MM.1S (cell line): ENCODE results near the gene IL1F10.

Experiments
- DNase-seq: peaks from one replicate; pipeline ENCODE4 v3.0.0-alpha.2; 2015
- H2AFZ ChIP-seq: fragments of 300-600 bp; sonication (generic); 2 replicates; pipeline ENCODE4 v1.6.0; 2016; ENCODE audit warnings: antibody characterized with exemption, low read length
- H3F3A ChIP-seq: fragments of 300-600 bp; sonication (generic); 2 replicates; pipeline ENCODE4 v1.6.1; 2016; ENCODE audit warnings: mild to moderate bottlenecking, antibody characterized with exemption, low read length, moderate library complexity, mixed read lengths; ENCODE audit not compliant: insufficient read depth
- H3K27ac ChIP-seq: fragments of 300-600 bp; sonication (generic); 2 replicates; pipeline ENCODE4 v1.5.1; 2016; ENCODE audit warnings: mild to moderate bottlenecking, low read length
- H3K27me3 ChIP-seq: fragments of 300-600 bp; sonication (generic); replicated peaks from 2 replicates; pipeline ENCODE4 v1.6.0; 2016; ENCODE audit warnings: low read length; ENCODE audit not compliant: insufficient read depth
- H3K36me3 ChIP-seq: fragments of 300-600 bp; sonication (generic); replicated peaks from 2 replicates; pipeline ENCODE4 v1.6.1; 2016; ENCODE audit warnings: mild to moderate bottlenecking, low read length, mixed read lengths; ENCODE audit not compliant: insufficient read depth
- H3K4me1 ChIP-seq: fragments of 300-600 bp; sonication (generic); 2 replicates; pipeline ENCODE4 v1.6.1; 2016; ENCODE audit warnings: low read length, mixed read lengths
- H3K4me2 ChIP-seq: fragments of 300-600 bp; sonication (generic); 2 replicates; pipeline ENCODE4 v1.6.0; 2016; ENCODE audit warnings: low read depth, low read length
- H3K4me3 ChIP-seq: fragments of 300-600 bp; sonication (generic); 2 replicates; pipeline ENCODE4 v1.5.1; 2016; ENCODE audit warnings: low read length, mixed read lengths
- H3K79me2 ChIP-seq: fragments of 300-600 bp; sonication (generic); 2 replicates; pipeline ENCODE4 v1.6.1; 2016; ENCODE audit warnings: mixed run types, low read length, mixed read lengths
- H3K9ac ChIP-seq: fragments of 300-600 bp; sonication (generic); 2 replicates; pipeline ENCODE4 v1.6.1; 2016; ENCODE audit warnings: low read length, mixed read lengths
- H3K9me2 ChIP-seq: fragments of 300-600 bp; sonication (generic); replicated peaks from 2 replicates; pipeline ENCODE4 v1.6.1; 2016; ENCODE audit warnings: mild to moderate bottlenecking, low read length, mixed read lengths; ENCODE audit not compliant: insufficient read depth
- H3K9me3 ChIP-seq: fragments of 300-600 bp; sonication (generic); replicated peaks from 2 replicates; pipeline ENCODE4 v1.6.1; 2016; ENCODE audit warnings: mild to moderate bottlenecking, low read length, mixed read lengths; ENCODE audit not compliant: insufficient read depth
- H4K20me1 ChIP-seq: fragments of 300-600 bp; sonication (generic); 2 replicates; pipeline ENCODE4 v1.6.1; 2016; ENCODE audit warnings: mild to moderate bottlenecking, low read length, moderate library complexity, mixed read lengths; ENCODE audit not compliant: insufficient read depth
- EZH2 ChIP-seq: fragments of 300-600 bp; sonication (generic); optimal IDR thresholded peaks from 2 replicates; pipeline ENCODE3; 2017; ENCODE audit warnings: low read depth, mild to moderate bottlenecking, antibody characterized with exemption, low read length, mixed read lengths
- EZH2phosphoT487 ChIP-seq: fragments of 300-600 bp; sonication (generic); IDR thresholded peaks from 2 replicates; pipeline ENCODE4 v1.6.1; 2018; ENCODE audit warnings: antibody characterized with exemption, low read length
- TF ChIP-seq, protein P1 (sequence below): fragments of 300-600 bp; sonication (generic); IDR thresholded peaks from 2 replicates; pipeline ENCODE4 v1.5.1; 2016; ENCODE audit warnings: antibody characterized with exemption, low read length, mixed read lengths

Gene IL1F10

DNA sequence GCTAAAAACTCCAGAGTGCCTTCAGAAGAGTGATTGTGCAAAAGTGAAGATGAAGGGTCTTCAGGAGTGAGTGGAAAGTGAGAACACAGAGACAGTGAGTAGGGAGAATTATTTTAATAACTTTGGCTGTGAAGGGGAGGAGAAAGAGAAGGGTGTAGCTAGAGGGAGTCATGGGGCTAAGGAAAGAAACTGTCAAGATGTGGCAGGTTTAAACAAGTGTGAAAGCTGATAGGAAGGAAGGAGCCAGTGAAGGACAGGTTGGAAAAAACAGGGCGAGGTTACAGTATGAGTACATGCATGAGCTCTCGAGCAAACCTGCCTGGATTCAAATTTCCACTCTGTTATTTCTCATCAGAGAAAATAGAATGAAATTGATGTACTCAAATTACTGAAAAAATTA lies 17.8 kb downstream of the IL1F10 start:
- Histone ChIP-seq H3K36me3 (no peaks in the 10 kb centered on the region), H4K20me1 (no peaks in the 10 kb centered on the region), H3F3A (no peaks in the 10 kb centered on the region), H3K27ac (no peak overlapping the region), H3K4me3 (no peak overlapping the region), H3K27me3 (no peaks in the 10 kb centered on the region), H3K9ac (no peak overlapping the region), H3K9me2 (no peaks in the 10 kb centered on the region), H3K4me2 (no peak overlapping the region), H3K4me1 (no peaks in the 10 kb centered on the region), H3K9me3 (no peaks in the 10 kb centered on the region), H2AFZ (no peak overlapping the region), H3K79me2 (no peaks in the 10 kb centered on the region)
- DNase-seq, result no peak
- TF ChIP-seq, protein P1, sequence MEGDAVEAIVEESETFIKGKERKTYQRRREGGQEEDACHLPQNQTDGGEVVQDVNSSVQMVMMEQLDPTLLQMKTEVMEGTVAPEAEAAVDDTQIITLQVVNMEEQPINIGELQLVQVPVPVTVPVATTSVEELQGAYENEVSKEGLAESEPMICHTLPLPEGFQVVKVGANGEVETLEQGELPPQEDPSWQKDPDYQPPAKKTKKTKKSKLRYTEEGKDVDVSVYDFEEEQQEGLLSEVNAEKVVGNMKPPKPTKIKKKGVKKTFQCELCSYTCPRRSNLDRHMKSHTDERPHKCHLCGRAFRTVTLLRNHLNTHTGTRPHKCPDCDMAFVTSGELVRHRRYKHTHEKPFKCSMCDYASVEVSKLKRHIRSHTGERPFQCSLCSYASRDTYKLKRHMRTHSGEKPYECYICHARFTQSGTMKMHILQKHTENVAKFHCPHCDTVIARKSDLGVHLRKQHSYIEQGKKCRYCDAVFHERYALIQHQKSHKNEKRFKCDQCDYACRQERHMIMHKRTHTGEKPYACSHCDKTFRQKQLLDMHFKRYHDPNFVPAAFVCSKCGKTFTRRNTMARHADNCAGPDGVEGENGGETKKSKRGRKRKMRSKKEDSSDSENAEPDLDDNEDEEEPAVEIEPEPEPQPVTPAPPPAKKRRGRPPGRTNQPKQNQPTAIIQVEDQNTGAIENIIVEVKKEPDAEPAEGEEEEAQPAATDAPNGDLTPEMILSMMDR, result no peak
- TF ChIP-seq EZH2phosphoT487 (no peak), EZH2 (no peak)

DNA sequence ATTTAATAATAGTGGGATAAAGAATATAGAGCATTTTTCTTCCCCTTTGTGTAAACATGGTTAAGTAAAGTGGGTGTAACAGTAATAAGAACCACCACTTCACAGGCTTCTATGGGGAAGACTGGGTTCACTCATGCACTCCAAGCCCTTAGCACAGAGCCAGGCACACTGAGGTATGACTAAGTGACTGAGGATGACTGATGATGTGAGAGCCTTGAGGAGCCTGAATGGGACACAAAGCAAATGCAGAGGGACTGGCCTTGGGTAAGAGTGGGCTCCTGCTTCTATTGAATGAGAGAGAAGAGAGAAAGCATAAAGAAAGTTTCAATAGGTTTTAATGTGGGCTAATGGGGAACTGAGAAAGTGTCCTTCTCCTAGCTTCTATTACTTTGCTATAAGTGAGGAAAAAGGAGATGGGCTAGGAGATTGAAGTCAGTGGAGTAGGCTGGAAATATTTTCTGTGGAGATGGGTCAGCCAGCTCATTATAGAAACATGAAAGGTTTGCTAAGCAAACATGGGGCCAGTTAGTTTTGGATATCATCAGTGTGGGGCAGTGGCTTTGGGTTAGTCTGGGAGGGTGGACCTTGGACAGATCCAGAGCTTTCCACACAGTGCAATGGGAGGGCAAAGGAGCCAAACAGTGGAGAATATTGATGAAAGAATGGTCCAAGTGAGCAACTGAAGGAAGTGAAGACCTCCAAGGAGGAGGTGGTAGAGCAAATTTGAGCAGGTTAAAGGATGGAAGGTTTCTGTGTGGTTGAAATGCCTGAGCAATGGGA lies 20.6 kb downstream of the IL1F10 start:
- H3K4me3 ChIP-seq, result no peak overlapping the region
- H3K36me3 ChIP-seq, result no peaks in the 10 kb centered on the region
- H4K20me1 ChIP-seq, result no peaks in the 10 kb centered on the region
- H3K27me3 ChIP-seq, result no peaks in the 10 kb centered on the region
- TF ChIP-seq EZH2phosphoT487, result no peak
- no peak for TF ChIP-seq EZH2
- TF ChIP-seq, protein P1, result no peak
- no peak overlapping the region for H2AFZ ChIP-seq
- no peak for DNase-seq
- no peaks in the 10 kb centered on the region for H3F3A ChIP-seq
- H3K4me2 ChIP-seq, result no peak overlapping the region
- H3K4me1 ChIP-seq, result no peaks in the 10 kb centered on the region
- H3K9me2 ChIP-seq, result no peaks in the 10 kb centered on the region
- no peak overlapping the region for H3K27ac ChIP-seq
- no peak overlapping the region for H3K9ac ChIP-seq
- H3K79me2 ChIP-seq, result no peaks in the 10 kb centered on the region
- no peaks in the 10 kb centered on the region for H3K9me3 ChIP-seq

DNA sequence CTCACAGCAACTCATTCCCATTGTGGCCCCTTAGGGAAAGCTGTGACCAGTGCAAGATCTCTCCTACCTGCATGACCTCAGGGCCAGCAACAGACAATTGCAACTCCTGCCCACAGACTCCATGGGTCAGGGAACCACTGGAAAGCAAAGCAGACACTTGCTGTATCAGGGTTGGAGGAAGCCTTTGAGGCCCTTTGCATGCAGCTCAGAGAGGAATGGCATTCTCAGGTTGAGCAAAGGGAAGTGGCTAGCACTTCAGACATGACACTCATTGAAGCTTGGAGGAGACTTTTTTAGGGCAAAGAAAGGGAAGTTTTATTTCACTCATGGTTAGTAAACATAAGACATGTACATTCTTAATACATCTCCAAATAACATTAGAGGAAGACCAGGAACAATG lies 22.1 kb downstream of the IL1F10 start:
- H3K79me2 ChIP-seq, result no peaks in the 10 kb centered on the region
- no peak for DNase-seq
- H3K9ac ChIP-seq, result no peak overlapping the region
- H3K36me3 ChIP-seq, result no peaks in the 10 kb centered on the region
- H3K27me3 ChIP-seq, result no peaks in the 10 kb centered on the region
- no peak overlapping the region for H3K4me3 ChIP-seq
- H3K4me1 ChIP-seq, result no peaks in the 10 kb centered on the region
- no peaks in the 10 kb centered on the region for H3K9me3 ChIP-seq
- TF ChIP-seq, protein P1, result no peak
- TF ChIP-seq EZH2phosphoT487 (no peak), EZH2 (no peak)
- H3K27ac ChIP-seq, result no peak overlapping the region
- no peak overlapping the region for H3K4me2 ChIP-seq
- no peak overlapping the region for H2AFZ ChIP-seq
- no peaks in the 10 kb centered on the region for H4K20me1 ChIP-seq
- H3F3A ChIP-seq, result no peaks in the 10 kb centered on the region
- H3K9me2 ChIP-seq, result no peaks in the 10 kb centered on the region
